ENCODE data around the gene STUB1.

The STUB1 gene

DNA sequence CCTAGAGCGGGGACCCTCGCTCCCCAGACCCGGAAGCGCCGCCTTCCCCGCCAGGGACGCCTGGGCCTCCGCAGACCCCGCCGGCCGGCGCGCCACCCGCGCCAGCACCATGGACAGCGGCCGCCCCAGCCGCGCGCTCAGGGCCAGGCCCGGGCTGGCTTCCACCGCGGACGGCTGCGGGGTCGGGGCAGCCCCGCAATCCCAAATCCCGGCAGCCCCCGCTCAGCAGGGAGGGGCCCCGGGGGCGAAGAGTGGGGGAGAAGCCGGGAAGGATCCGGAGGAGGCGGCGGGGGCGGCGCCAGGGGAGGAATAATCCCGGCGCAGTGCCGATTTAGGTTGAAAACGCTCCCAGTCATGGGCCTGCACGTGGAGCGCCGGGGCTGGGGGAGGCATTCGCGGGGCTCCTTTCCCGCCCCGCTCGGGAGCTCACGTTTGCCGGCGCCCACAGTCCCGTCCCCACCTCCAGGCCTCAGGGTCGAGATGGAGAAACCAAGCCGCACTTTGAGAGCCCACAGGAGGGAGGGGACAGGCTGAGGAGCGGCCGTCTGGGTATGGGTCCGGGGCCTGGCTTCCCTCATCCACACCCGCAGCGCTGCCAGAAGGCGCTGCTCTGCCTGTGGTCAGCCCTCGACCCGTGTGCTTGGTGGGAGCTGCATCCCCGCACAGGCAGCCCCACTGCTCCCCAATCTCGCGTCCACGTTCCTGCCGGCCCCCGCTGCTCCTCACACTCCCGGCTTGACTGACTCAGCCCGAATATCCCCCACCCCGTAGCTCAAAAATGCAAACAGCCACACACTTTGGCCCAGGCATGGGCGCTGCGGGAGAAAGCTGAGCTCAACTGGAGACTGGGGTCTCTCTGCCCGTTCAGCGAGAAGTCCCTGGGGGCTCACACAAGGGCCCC is 20.7 kb downstream of the STUB1 start:
- no peak for ATAC-seq
- TF ChIP-seq, protein P1, sequence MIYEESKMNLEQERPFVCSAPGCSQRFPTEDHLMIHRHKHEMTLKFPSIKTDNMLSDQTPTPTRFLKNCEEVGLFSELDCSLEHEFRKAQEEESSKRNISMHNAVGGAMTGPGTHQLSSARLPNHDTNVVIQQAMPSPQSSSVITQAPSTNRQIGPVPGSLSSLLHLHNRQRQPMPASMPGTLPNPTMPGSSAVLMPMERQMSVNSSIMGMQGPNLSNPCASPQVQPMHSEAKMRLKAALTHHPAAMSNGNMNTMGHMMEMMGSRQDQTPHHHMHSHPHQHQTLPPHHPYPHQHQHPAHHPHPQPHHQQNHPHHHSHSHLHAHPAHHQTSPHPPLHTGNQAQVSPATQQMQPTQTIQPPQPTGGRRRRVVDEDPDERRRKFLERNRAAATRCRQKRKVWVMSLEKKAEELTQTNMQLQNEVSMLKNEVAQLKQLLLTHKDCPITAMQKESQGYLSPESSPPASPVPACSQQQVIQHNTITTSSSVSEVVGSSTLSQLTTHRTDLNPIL (CRISPR knock-in tag; IDR thresholded peaks at IDR 0.05; ENCODE audit: low read depth): no peak
- TF ChIP-seq BACH2 (CRISPR knock-in tag; IDR thresholded peaks at IDR 0.05; ENCODE audit: borderline replicate concordance): no peak
- no peak for TF ChIP-seq ZNF565 (CRISPR knock-in tag; conservative IDR thresholded peaks at IDR 0.05; ENCODE audit: low read depth)
- no peak for TF ChIP-seq ISL1 (CRISPR knock-in tag; IDR thresholded peaks at IDR 0.05)
- TF ChIP-seq OSR1 (CRISPR knock-in tag; IDR thresholded peaks at IDR 0.05): no peak
- TF ChIP-seq CSDC2 (CRISPR knock-in tag; IDR thresholded peaks at IDR 0.05): no peak
- no peak for TF ChIP-seq ARNTL (CRISPR knock-in tag; IDR thresholded peaks at IDR 0.05; ENCODE audit: borderline replicate concordance, low read depth)
- no peak for TF ChIP-seq ZNF70 (CRISPR knock-in tag; IDR thresholded peaks at IDR 0.05)
- no peak for TF ChIP-seq ZFP30 (CRISPR knock-in tag; IDR thresholded peaks at IDR 0.05)
- no peak for TF ChIP-seq ZNF8 (CRISPR knock-in tag; IDR thresholded peaks at IDR 0.05)
- no peak for TF ChIP-seq RARB (CRISPR knock-in tag; IDR thresholded peaks at IDR 0.05)
- TF ChIP-seq, protein P2, sequence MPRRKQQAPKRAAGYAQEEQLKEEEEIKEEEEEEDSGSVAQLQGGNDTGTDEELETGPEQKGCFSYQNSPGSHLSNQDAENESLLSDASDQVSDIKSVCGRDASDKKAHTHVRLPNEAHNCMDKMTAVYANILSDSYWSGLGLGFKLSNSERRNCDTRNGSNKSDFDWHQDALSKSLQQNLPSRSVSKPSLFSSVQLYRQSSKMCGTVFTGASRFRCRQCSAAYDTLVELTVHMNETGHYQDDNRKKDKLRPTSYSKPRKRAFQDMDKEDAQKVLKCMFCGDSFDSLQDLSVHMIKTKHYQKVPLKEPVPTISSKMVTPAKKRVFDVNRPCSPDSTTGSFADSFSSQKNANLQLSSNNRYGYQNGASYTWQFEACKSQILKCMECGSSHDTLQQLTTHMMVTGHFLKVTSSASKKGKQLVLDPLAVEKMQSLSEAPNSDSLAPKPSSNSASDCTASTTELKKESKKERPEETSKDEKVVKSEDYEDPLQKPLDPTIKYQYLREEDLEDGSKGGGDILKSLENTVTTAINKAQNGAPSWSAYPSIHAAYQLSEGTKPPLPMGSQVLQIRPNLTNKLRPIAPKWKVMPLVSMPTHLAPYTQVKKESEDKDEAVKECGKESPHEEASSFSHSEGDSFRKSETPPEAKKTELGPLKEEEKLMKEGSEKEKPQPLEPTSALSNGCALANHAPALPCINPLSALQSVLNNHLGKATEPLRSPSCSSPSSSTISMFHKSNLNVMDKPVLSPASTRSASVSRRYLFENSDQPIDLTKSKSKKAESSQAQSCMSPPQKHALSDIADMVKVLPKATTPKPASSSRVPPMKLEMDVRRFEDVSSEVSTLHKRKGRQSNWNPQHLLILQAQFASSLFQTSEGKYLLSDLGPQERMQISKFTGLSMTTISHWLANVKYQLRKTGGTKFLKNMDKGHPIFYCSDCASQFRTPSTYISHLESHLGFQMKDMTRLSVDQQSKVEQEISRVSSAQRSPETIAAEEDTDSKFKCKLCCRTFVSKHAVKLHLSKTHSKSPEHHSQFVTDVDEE (CRISPR knock-in tag; IDR thresholded peaks at IDR 0.05): no peak
- TF ChIP-seq, protein P3, sequence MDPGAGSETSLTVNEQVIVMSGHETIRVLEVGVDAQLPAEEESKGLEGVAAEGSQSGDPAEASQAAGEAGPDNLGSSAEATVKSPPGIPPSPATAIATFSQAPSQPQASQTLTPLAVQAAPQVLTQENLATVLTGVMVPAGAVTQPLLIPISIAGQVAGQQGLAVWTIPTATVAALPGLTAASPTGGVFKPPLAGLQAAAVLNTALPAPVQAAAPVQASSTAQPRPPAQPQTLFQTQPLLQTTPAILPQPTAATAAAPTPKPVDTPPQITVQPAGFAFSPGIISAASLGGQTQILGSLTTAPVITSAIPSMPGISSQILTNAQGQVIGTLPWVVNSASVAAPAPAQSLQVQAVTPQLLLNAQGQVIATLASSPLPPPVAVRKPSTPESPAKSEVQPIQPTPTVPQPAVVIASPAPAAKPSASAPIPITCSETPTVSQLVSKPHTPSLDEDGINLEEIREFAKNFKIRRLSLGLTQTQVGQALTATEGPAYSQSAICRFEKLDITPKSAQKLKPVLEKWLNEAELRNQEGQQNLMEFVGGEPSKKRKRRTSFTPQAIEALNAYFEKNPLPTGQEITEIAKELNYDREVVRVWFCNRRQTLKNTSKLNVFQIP (CRISPR knock-in tag; IDR thresholded peaks at IDR 0.05; ENCODE audit: borderline replicate concordance, low read depth): no peak
- no peak for TF ChIP-seq ZFP3 (CRISPR knock-in tag; IDR thresholded peaks at IDR 0.05)
- TF ChIP-seq TCF4 (CRISPR knock-in tag; IDR thresholded peaks at IDR 0.05; ENCODE audit: borderline replicate concordance): no peak

DNA sequence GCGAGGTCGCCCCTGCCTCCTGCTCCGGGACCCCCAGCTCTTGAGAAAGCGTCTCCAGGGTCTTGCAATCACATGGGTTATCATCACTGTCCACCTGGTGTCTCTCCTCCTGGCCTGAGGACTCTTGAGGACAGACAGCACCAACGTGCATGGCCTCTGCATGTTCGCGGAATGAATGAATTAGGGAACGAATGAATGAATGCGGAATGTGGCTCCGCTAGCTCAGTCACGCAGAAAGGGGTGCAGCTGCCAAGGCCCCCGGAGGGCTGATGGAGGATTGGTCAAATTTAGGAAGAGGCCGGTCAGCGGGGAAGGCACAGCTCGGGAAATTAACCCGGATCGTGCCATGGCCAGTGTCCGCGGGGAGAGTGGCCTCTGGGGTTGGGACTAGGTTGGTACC is 22.1 kb downstream of the STUB1 start:
- no peak for TF ChIP-seq PPARA (CRISPR knock-in tag; IDR thresholded peaks at IDR 0.05; ENCODE audit: borderline replicate concordance)
- no peak for TF ChIP-seq ZFP30 (CRISPR knock-in tag; IDR thresholded peaks at IDR 0.05)
- TF ChIP-seq, protein P1 (CRISPR knock-in tag; IDR thresholded peaks at IDR 0.05; ENCODE audit: low read depth): no peak
- no peak for TF ChIP-seq ISL1 (CRISPR knock-in tag; IDR thresholded peaks at IDR 0.05)
- no peak for TF ChIP-seq TOX (CRISPR knock-in tag; IDR thresholded peaks at IDR 0.05; ENCODE audit: borderline replicate concordance)
- TF ChIP-seq BACH2 (CRISPR knock-in tag; IDR thresholded peaks at IDR 0.05; ENCODE audit: borderline replicate concordance): no peak
- TF ChIP-seq TCF4 (CRISPR knock-in tag; IDR thresholded peaks at IDR 0.05; ENCODE audit: borderline replicate concordance): no peak
- no peak for TF ChIP-seq GLIS3 (CRISPR knock-in tag; IDR thresholded peaks at IDR 0.05)
- TF ChIP-seq ZNF565 (CRISPR knock-in tag; conservative IDR thresholded peaks at IDR 0.05; ENCODE audit: low read depth): no peak
- no peak for TF ChIP-seq ZNF70 (CRISPR knock-in tag; IDR thresholded peaks at IDR 0.05)
- no peak for TF ChIP-seq RARB (CRISPR knock-in tag; IDR thresholded peaks at IDR 0.05)
- TF ChIP-seq ESRRG (CRISPR knock-in tag; IDR thresholded peaks at IDR 0.05): no peak
- no peak for TF ChIP-seq OSR1 (CRISPR knock-in tag; IDR thresholded peaks at IDR 0.05)
- TF ChIP-seq, protein P2 (CRISPR knock-in tag; IDR thresholded peaks at IDR 0.05): no peak
- TF ChIP-seq ZNF8 (CRISPR knock-in tag; IDR thresholded peaks at IDR 0.05): no peak
- TF ChIP-seq, protein P3 (CRISPR knock-in tag; IDR thresholded peaks at IDR 0.05; ENCODE audit: borderline replicate concordance, low read depth): no peak
- no peak for TF ChIP-seq ZFP3 (CRISPR knock-in tag; IDR thresholded peaks at IDR 0.05)
- TF ChIP-seq CSDC2 (CRISPR knock-in tag; IDR thresholded peaks at IDR 0.05): no peak
- TF ChIP-seq, protein P4, sequence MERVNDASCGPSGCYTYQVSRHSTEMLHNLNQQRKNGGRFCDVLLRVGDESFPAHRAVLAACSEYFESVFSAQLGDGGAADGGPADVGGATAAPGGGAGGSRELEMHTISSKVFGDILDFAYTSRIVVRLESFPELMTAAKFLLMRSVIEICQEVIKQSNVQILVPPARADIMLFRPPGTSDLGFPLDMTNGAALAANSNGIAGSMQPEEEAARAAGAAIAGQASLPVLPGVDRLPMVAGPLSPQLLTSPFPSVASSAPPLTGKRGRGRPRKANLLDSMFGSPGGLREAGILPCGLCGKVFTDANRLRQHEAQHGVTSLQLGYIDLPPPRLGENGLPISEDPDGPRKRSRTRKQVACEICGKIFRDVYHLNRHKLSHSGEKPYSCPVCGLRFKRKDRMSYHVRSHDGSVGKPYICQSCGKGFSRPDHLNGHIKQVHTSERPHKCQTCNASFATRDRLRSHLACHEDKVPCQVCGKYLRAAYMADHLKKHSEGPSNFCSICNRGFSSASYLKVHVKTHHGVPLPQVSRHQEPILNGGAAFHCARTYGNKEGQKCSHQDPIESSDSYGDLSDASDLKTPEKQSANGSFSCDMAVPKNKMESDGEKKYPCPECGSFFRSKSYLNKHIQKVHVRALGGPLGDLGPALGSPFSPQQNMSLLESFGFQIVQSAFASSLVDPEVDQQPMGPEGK (CRISPR knock-in tag; IDR thresholded peaks at IDR 0.05; ENCODE audit: borderline replicate concordance): no peak
- no peak for TF ChIP-seq ARNTL (CRISPR knock-in tag; IDR thresholded peaks at IDR 0.05; ENCODE audit: borderline replicate concordance, low read depth)
- ATAC-seq: no peak

Data from SK-N-SH treated with all-trans-retinoic acid at 6 μM for 48 hours (cell line).